K562 (cell line): ENCODE data around the gene EXOC3. TPM values are rescaled to one million over a fixed set of nuclear protein-coding genes. Genes with fewer than 3 reads are reported as not detected.

ENCODE experiments used
- ATAC-seq: fragments of 200-7000 bp; cut with Tn5 transposase; 3 replicates; pipeline ENCODE4 v1.9.1; 2020; ENCODE audit warnings: moderate library complexity
- BruUV-seq: library from RNA; stranded (reverse); fragments of 400-500 nt; replicated peaks from 2 replicates; lab custom pipeline; 2021; lab: Mats Ljungman, UMichigan
- CTCF ChIA-PET: fragments of 300-600 bp; formaldehyde crosslinking; extraction: SDS; loops from one replicate; lab custom pipeline; 2021; ENCODE audit warnings: low intra/inter-chr PET ratio; lab: Yijun Ruan, JAX
- POLR2A ChIA-PET: fragments of 300-600, 350-650 bp; sonication (Branson Sonifier 250); formaldehyde crosslinking; extraction: SDS; loops from one replicate; lab custom pipeline; 2021; ENCODE audit warnings: antibody characterized with exemption, inconsistent platforms; lab: Yijun Ruan, JAX
- DNase-seq, 4 experiments: peaks; one replicate each; pipeline versions ENCODE4 v3.0.0 to v3.0.0-alpha.2; 2011 to 2018; ENCODE audit warnings: low spot score in 3 of 4, mixed read lengths in 3 of 4; ENCODE audit errors: extremely low read depth in 1 of 4
- FAIRE-seq: peaks from 2 replicates; lab custom pipeline; 2011; peaks lifted over from hg19 to GRCh38; lab: Jason Lieb, UNC
- H2AFZ ChIP-seq: 2 replicates; pipeline ENCODE4 v1.6.0; 2011; ENCODE audit warnings: low read depth, low read length, control low read depth, inconsistent platforms
- H3K27ac ChIP-seq: fragments of 200-600 bp; 3 replicates; pipeline ENCODE4 v1.8.0; 2011; ENCODE audit warnings: low read depth, mild to moderate bottlenecking, control low read depth, inconsistent platforms, low read length, moderate library complexity, mixed read lengths; ENCODE audit errors: extremely low read depth
- H3K27me3 ChIP-seq, 2 experiments: fragments of 300-600 bp in 1 of 2; 2 replicates in 1 of 2; 3 replicates in 1 of 2; pipeline versions ENCODE4 v1.6.0 to v1.8.0; 2011; ENCODE audit warnings: inconsistent platforms in 2 of 2, low read length in 2 of 2, mild to moderate bottlenecking in 1 of 2, mixed read lengths in 1 of 2, moderate library complexity in 1 of 2; ENCODE audit not compliant: control insufficient read depth in 2 of 2, insufficient read depth in 2 of 2
- H3K36me3 ChIP-seq: fragments of 300-600 bp; 3 replicates; pipeline ENCODE4 v1.8.0; 2011; ENCODE audit warnings: mild to moderate bottlenecking, low read length, inconsistent platforms; ENCODE audit not compliant: control insufficient read depth, insufficient read depth
- H3K4me1 ChIP-seq, 2 experiments: fragments of 200-600 bp in 1 of 2; replicated peaks in 1 of 2; 2 replicates in 1 of 2; 3 replicates in 1 of 2; pipeline versions ENCODE4 v1.5.1 to v1.8.0; 2011; ENCODE audit warnings: inconsistent platforms in 2 of 2, low read length in 2 of 2, mild to moderate bottlenecking in 1 of 2, mixed read lengths in 1 of 2, moderate library complexity in 1 of 2; ENCODE audit not compliant: control insufficient read depth in 2 of 2, insufficient read depth in 2 of 2
- H3K4me2 ChIP-seq: 2 replicates; pipeline ENCODE4 v1.6.1; 2011; ENCODE audit warnings: low read length, control low read depth, inconsistent platforms, mixed read lengths; ENCODE audit not compliant: insufficient read depth
- H3K4me3 ChIP-seq: fragments of 200-600 bp; sonication (generic), shearing (Covaris generic); 2 replicates; pipeline ENCODE4 v1.5.1; 2016; ENCODE audit warnings: control low read depth, inconsistent platforms
- H3K79me2 ChIP-seq: fragments of 200-600 bp; 3 replicates; pipeline ENCODE4 v1.8.0; 2011; ENCODE audit warnings: low read length, inconsistent platforms; ENCODE audit not compliant: control insufficient read depth, insufficient read depth
- H3K9ac ChIP-seq, 2 experiments: 2 replicates each; pipeline versions ENCODE4 v1.6.0 to v1.6.1; 2011; ENCODE audit warnings: low read depth in 2 of 2, low read length in 2 of 2, control low read depth in 1 of 2, inconsistent platforms in 1 of 2, mild to moderate bottlenecking in 1 of 2, mixed read lengths in 1 of 2; ENCODE audit not compliant: insufficient read depth in 1 of 2
- H3K9me1 ChIP-seq: one replicate; pipeline ENCODE4 v1.6.0; 2011; ENCODE audit warnings: inconsistent platforms, mild to moderate bottlenecking, low read length, moderate library complexity; ENCODE audit not compliant: control insufficient read depth, insufficient read depth
- H3K9me3 ChIP-seq: replicated peaks from 2 replicates; pipeline ENCODE4 v1.5.1; 2011; ENCODE audit warnings: low read depth, low read length, inconsistent platforms; ENCODE audit not compliant: control insufficient read depth, insufficient read depth
- H4K20me1 ChIP-seq: replicated peaks from 2 replicates; pipeline ENCODE4 v1.6.1; 2011; ENCODE audit warnings: low read length, inconsistent platforms, mixed read lengths; ENCODE audit not compliant: control insufficient read depth, insufficient read depth
- DEAF1 ChIP-seq: fragments of 450-650 bp; formaldehyde crosslinking; IDR thresholded peaks from 2 replicates; pipeline ENCODE4 v1.4.0; 2020; ENCODE audit warnings: mild to moderate bottlenecking, moderate library complexity
- EP300 ChIP-seq: IDR thresholded peaks from 2 replicates; pipeline ENCODE4 v1.6.1; 2012; ENCODE audit warnings: low read length, improper control_type of control experiment
- GMEB1 ChIP-seq: fragments of 250-450 bp; sonication (Bioruptor Pico); IDR thresholded peaks from 2 replicates; pipeline ENCODE4 v1.4.0; 2020; ENCODE audit warnings: mild to moderate bottlenecking
- NFIX ChIP-seq: fragments of 250-450 bp; sonication (Bioruptor Pico); IDR thresholded peaks from 2 replicates; pipeline ENCODE4 v1.4.0; 2020; ENCODE audit warnings: low read depth, mild to moderate bottlenecking, moderate library complexity
- ZBTB17 ChIP-seq: fragments of 450-650 bp; formaldehyde crosslinking; IDR thresholded peaks from 2 replicates; pipeline ENCODE4 v1.4.0; 2020; ENCODE audit warnings: mild to moderate bottlenecking
- ZBTB7A ChIP-seq: IDR thresholded peaks from 2 replicates; pipeline ENCODE4 v1.6.1; 2011; ENCODE audit warnings: low read depth, mild to moderate bottlenecking, low read length, moderate library complexity, borderline replicate concordance; ENCODE audit not compliant: control insufficient read depth
- WGBS: fragments of 100-300 bp; shearing (Covaris generic); methylation state at CpG from one replicate; pipeline ENCODE4 v1.1.6; 2016; ENCODE audit warnings: low coverage, mixed read lengths; ENCODE audit not compliant: insufficient coverage; ENCODE audit errors: missing lambda C conversion rate; 5-methylcytosine and 5-hydroxymethylcytosine counted together
- in situ Hi-C: fragments of 300-500 bp; cut with MboI; formaldehyde crosslinking; loops from 4 replicates; pipeline ENCODE4 v1.15.0; 2018; ENCODE audit warnings: inconsistent platforms, mixed read lengths
- intact Hi-C: fragments of 100-400 bp; cut with micrococcal nuclease; formaldehyde crosslinking; loops from 2 replicates; pipeline ENCODE4 v1.14.2; 2022
- polyA plus RNA-seq, 8 experiments: library from polyadenylated mRNA; depleted of rRNA in 4 of 8; stranded (reverse) in 5 of 8; unstranded in 3 of 8; fragments of >200 nt; fragmentation: Nextera tagmentation in 2 of 8; fragmentation: Illumina TruSeq in 1 of 8; extraction: Ambion mirVana in 2 of 8; extraction: Trizol in 1 of 8; gene quantifications; 2 replicates each; pipeline versions ENCODE4 v1.2.1 to v1.2.3, GENCODE V29; 2011 to 2014; ENCODE audit warnings: inconsistent platforms in 1 of 8, missing spikeins in 1 of 8
- total RNA-seq, 7 experiments: library from RNA; depleted of rRNA in 6 of 7; stranded (reverse); fragments of >200 nt in 6 of 7; fragmentation: Illumina TruSeq in 2 of 7; extraction: Trizol in 2 of 7; gene quantifications; 2 replicates each; pipeline versions ENCODE4 v1.2.1 to v1.2.3, GENCODE V29; 2011 to 2021; ENCODE audit warnings: low replicate concordance in 1 of 7

The EXOC3 gene
- total and polyA plus RNA-seq, 9 of the 15 experiments (the other 6 are each of a cell fraction or from before 2014, with no cell fraction given) = 1.4 to 41.9 (median 22.4) TPM

- no TSS peak for BruUV-seq
- TF ChIP-seq ZBTB17 (CRISPR knock-in tag) = no peak
- TF ChIP-seq ZBTB7A = no peak
- TF ChIP-seq GMEB1 (CRISPR knock-in tag) = no peak
- TF ChIP-seq EP300 = no peak
- no peak for TF ChIP-seq DEAF1 (CRISPR knock-in tag)
- TF ChIP-seq NFIX (CRISPR knock-in tag) = no peak
- Histone ChIP-seq H3K27ac (no peak overlapping the region), H3K79me2 (peaks cover under 1% of the 10 kb centered on the region; the same call in 1 of the 3 replicates), H2AFZ (no peak overlapping the region), H3K9me1 (no peaks in the 10 kb centered on the region), H3K4me2 (no peak overlapping the region), H3K27me3 (no peaks in the 10 kb centered on the region), H4K20me1 (no peaks in the 10 kb centered on the region), H3K4me3 (no peak overlapping the region), H3K9ac (no peak overlapping the region), H3K4me1 (peaks cover 0 to 19% of the 10 kb centered on the region in 2 experiments; a peak in 1 of 5 replicates), H3K9me3 (no peaks in the 10 kb centered on the region), H3K36me3 (peaks cover 81% of the 10 kb centered on the region; the same call in 2 of the 3 replicates)
- ChIA-PET POLR2A (no interaction called here), CTCF (no interaction called here)
- intact Hi-C loops = no loop called here
- in situ Hi-C loops = no loop called here
- ATAC-seq (no peak), FAIRE-seq (no peak), DNase-seq (no peak)
- 93% methylated on average over 8 of the region's 8 CpGs for whole genome bisulfite sequencing
Observed at GRCh38 chr5:460273-460625, 17.3 kb downstream of the EXOC3 start.
